Brain microvascular endothelial cell (primary cell): ENCODE measurements around the gene MARK1.
"Not testable (repeated sequence)": the region's sequence is repeated elsewhere in the genome, so short reads cannot be mapped to it uniquely, and the experiment has no call there.

Experiments
- DNase-seq: peaks from one replicate; pipeline ENCODE4 v3.0.0-alpha.2; 2020
- H3K27ac ChIP-seq: fragments of 250-450 bp; sonication (Bioruptor Pico); 2 replicates; pipeline ENCODE4 v1.5.1; 2020; ENCODE audit warnings: mild to moderate bottlenecking, moderate library complexity
- H3K27me3 ChIP-seq: fragments of 250-450 bp; sonication (Bioruptor Pico); replicated peaks from 2 replicates; pipeline ENCODE4 v1.5.1; 2020; ENCODE audit warnings: mild to moderate bottlenecking
- H3K36me3 ChIP-seq: fragments of 250-450 bp; sonication (Bioruptor Pico); replicated peaks from 2 replicates; pipeline ENCODE4 v1.5.1; 2020; ENCODE audit warnings: mild to moderate bottlenecking
- H3K4me3 ChIP-seq: 2 replicates; pipeline ENCODE4 v1.5.1; 2011; ENCODE audit warnings: low read depth, mild to moderate bottlenecking, control low read depth, low read length, moderate library complexity
- CTCF ChIP-seq: IDR thresholded peaks from 2 replicates; pipeline ENCODE4 v1.5.1; 2011; ENCODE audit warnings: low read depth, mild to moderate bottlenecking, moderate library complexity, low read length, control low read depth, inconsistent platforms; ENCODE audit errors: missing control alignments
- in situ Hi-C: cut with HindIII; loops from 2 replicates; pipeline ENCODE4 v1.10.0; 2017; ENCODE audit warnings: low sequenced_read_pairs, low pct_ligation_motif_present

The MARK1 gene

GRCh38 chr1:220594356-220594755, 66.4 kb downstream of the MARK1 start:
- no peak overlapping the region for H3K4me3 ChIP-seq
- in situ Hi-C loops, result no loop called here
- H3K27ac ChIP-seq, result no peak overlapping the region
- DNase-seq, result peak; percentile 75
- TF ChIP-seq CTCF, result no peak
- no peaks in the 10 kb centered on the region for H3K27me3 ChIP-seq
- no peaks in the 10 kb centered on the region for H3K36me3 ChIP-seq

DNA sequence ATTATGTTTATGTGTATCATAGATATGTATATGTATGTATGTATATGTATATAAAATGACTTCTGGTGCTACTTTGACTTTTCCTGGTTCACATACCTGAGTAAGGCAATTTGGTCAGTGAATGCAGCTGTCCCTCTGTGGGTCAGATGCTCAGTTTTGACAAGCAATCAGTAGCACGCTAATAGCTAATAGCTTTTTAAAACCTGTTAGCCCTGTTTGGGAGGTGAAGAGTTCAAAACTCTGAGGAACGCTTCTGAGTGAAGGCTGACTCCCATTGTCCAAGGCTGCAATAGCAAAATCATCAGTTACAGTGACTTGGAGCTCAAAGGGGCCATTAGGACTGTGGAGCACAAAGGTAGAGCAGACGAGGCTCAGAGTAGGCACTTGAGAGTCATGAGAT, 67.2 kb downstream of the MARK1 start:
- H3K27me3 ChIP-seq, result no peaks in the 10 kb centered on the region
- no peak for DNase-seq
- no peak for TF ChIP-seq CTCF
- no peak overlapping the region for H3K4me3 ChIP-seq
- in situ Hi-C loops, result no loop called here
- H3K27ac ChIP-seq, result no peak overlapping the region
- no peaks in the 10 kb centered on the region for H3K36me3 ChIP-seq

- no peak for TF ChIP-seq CTCF
- H3K27me3 ChIP-seq, result no peaks in the 10 kb centered on the region
- DNase-seq, result no peak
- no peak overlapping the region for H3K4me3 ChIP-seq
- in situ Hi-C loops, result no loop called here
- no peaks in the 10 kb centered on the region for H3K36me3 ChIP-seq
- no peak overlapping the region for H3K27ac ChIP-seq
These were observed 77.0 kb downstream of the MARK1 start for GRCh38 chr1:220604926-220605325.

- H3K36me3 ChIP-seq, in situ Hi-C loops, H3K4me3 ChIP-seq, DNase-seq, H3K27me3 ChIP-seq, H3K27ac ChIP-seq: not testable (repeated sequence)
These were observed 77.7 kb downstream of the MARK1 start for GRCh38 chr1:220605651-220606050.

DNA sequence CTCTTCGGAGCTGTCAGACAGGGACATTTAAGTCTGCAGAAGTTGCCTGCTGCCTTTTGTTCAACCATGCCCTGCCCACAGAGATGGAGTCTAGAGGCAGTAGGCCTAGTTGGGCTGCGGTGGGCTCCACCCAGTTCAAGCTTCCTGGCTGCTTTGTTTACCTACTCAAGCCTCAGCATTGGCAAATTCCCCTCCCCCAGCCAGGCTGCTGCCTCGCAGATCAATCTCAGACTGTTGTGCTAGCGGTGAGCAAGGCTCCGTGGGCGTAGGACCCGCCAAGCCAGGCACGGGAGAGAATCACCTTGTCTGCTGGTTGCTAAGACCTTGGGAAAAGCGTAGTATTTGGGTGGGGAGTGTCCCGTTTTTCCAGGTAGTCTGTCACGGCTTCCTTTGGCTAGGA, 83.2 kb downstream of the MARK1 start:
- in situ Hi-C loops, DNase-seq, H3K27me3 ChIP-seq, H3K4me3 ChIP-seq, H3K27ac ChIP-seq, H3K36me3 ChIP-seq: not testable (repeated sequence)

DNA sequence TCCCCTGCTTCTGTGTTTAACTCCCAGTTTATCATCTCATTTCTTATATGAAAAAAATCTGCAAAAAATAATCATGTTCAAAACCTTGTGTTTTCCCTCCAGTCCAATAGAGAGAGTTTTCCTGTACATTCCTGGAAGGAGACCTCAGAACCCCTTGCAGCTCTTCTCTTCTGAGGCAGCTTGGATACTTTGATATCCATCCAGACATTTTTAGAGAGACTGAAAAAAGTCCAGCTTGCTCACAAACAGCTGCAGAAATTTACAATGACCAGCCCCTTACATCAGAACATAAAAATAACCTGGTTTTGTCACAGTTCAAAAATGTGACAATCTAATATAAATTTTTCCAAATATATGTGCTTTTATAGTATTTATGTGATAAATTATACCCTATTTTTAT, 88.9 kb downstream of the MARK1 start:
- Histone ChIP-seq H3K36me3 (no peaks in the 10 kb centered on the region), H3K27ac (no peak overlapping the region), H3K4me3 (no peak overlapping the region), H3K27me3 (no peaks in the 10 kb centered on the region)
- no peak for DNase-seq
- TF ChIP-seq CTCF, result no peak
- in situ Hi-C loops, result no loop called here

GRCh38 chr1:220628431-220628830, 100.5 kb downstream of the MARK1 start:
- no peak for DNase-seq
- Histone ChIP-seq H3K36me3 (no peaks in the 10 kb centered on the region), H3K27me3 (no peaks in the 10 kb centered on the region), H3K27ac (no peak overlapping the region), H3K4me3 (no peak overlapping the region)
- no peak for TF ChIP-seq CTCF
- in situ Hi-C loops, result no loop called here
